ENCODE measurements around the gene TRAP1.

Gene TRAP1

GRCh38 chr16:3754772-3755171, 37.4 kb upstream of the TRAP1 start:
- Histone ChIP-seq H4K20me1 (ENCODE audit: low read depth, low read length) (no peaks in the 10 kb centered on the region), H3K9me2 (replicated peaks; ENCODE audit: insufficient read depth, low read length) (no peaks in the 10 kb centered on the region), H2AFZ (ENCODE audit: low read depth, low read length, severe bottlenecking) (no peak overlapping the region), H3K4me3 (ENCODE audit: insufficient read depth, low read length, poor library complexity, severe bottlenecking) (no peak overlapping the region), H3K36me3 (ENCODE audit: low read length) (peaks cover 30% of the 10 kb centered on the region; the same call in 1 of the 2 replicates), H3K27ac (ENCODE audit: low read depth, low read length) (no peak overlapping the region), H3K4me2 (ENCODE audit: low read depth, low read length, poor library complexity, severe bottlenecking) (no peak overlapping the region), H3K9ac (ENCODE audit: low read length) (no peak overlapping the region), H3K79me2 (ENCODE audit: insufficient read depth, low read length) (no peaks in the 10 kb centered on the region; the same call in 1 of the 2 replicates), H3K9me3 (ENCODE audit: insufficient read depth, low read length) (no peaks in the 10 kb centered on the region), H3K27me3 (ENCODE audit: low read length) (no peaks in the 10 kb centered on the region), H3F3A (ENCODE audit: insufficient read depth) (no peaks in the 10 kb centered on the region; the same call in 1 of the 2 replicates)
- no peak for TF ChIP-seq EZH2phosphoT487 (conservative IDR thresholded peaks at IDR 0.05; ENCODE audit: low read length)
- TF ChIP-seq, protein P1, sequence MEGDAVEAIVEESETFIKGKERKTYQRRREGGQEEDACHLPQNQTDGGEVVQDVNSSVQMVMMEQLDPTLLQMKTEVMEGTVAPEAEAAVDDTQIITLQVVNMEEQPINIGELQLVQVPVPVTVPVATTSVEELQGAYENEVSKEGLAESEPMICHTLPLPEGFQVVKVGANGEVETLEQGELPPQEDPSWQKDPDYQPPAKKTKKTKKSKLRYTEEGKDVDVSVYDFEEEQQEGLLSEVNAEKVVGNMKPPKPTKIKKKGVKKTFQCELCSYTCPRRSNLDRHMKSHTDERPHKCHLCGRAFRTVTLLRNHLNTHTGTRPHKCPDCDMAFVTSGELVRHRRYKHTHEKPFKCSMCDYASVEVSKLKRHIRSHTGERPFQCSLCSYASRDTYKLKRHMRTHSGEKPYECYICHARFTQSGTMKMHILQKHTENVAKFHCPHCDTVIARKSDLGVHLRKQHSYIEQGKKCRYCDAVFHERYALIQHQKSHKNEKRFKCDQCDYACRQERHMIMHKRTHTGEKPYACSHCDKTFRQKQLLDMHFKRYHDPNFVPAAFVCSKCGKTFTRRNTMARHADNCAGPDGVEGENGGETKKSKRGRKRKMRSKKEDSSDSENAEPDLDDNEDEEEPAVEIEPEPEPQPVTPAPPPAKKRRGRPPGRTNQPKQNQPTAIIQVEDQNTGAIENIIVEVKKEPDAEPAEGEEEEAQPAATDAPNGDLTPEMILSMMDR (IDR thresholded peaks at IDR 0.05; ENCODE audit: insufficient read depth, low read length, poor library complexity, severe bottlenecking) = no peak

- Histone ChIP-seq H4K20me1 (ENCODE audit: low read depth, low read length) (no peaks in the 10 kb centered on the region; the same call in 1 of the 2 replicates), H3K27me3 (ENCODE audit: low read length) (no peaks in the 10 kb centered on the region), H3K9me2 (replicated peaks; ENCODE audit: insufficient read depth, low read length) (no peaks in the 10 kb centered on the region), H3K4me3 (ENCODE audit: insufficient read depth, low read length, poor library complexity, severe bottlenecking) (no peak overlapping the region), H2AFZ (ENCODE audit: low read depth, low read length, severe bottlenecking) (no peak overlapping the region), H3K27ac (ENCODE audit: low read depth, low read length) (no peak overlapping the region), H3K79me2 (ENCODE audit: insufficient read depth, low read length) (no peaks in the 10 kb centered on the region; the same call in 1 of the 2 replicates), H3K9ac (ENCODE audit: low read length) (no peak overlapping the region), H3K36me3 (ENCODE audit: low read length) (peaks cover 35% of the 10 kb centered on the region; the same call in 1 of the 2 replicates), H3K9me3 (ENCODE audit: insufficient read depth, low read length) (no peaks in the 10 kb centered on the region), H3F3A (ENCODE audit: insufficient read depth) (no peaks in the 10 kb centered on the region; the same call in 1 of the 2 replicates), H3K4me2 (ENCODE audit: low read depth, low read length, poor library complexity, severe bottlenecking) (no peak overlapping the region)
- TF ChIP-seq EZH2phosphoT487 (conservative IDR thresholded peaks at IDR 0.05; ENCODE audit: low read length) = no peak
- TF ChIP-seq, protein P1 (IDR thresholded peaks at IDR 0.05; ENCODE audit: insufficient read depth, low read length, poor library complexity, severe bottlenecking) = no peak
Measured at GRCh38 chr16:3754081-3754703, 36.9 kb upstream of the TRAP1 start.

DNA sequence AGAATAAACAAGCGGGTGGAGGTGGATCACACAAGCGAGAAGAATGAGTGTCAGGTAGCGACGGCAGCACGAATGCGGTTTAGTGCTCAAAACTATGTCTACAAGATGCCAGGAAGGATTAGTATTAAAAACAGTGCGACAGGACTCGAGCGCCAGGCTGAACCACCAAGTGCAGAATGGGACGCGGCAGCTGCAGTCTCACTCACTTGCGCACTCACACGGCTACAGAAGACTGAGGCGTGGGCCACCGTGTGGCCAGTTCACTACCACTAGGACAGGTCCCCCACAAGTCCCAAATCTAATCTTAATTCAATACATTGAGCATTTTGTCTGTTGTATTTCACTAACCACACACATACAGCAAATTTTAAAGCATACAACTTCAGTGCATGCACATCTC, 35.7 kb upstream of the TRAP1 start:
- no peak overlapping the region for H2AFZ ChIP-seq (ENCODE audit: low read depth, low read length, severe bottlenecking)
- no peak overlapping the region for H3K4me2 ChIP-seq (ENCODE audit: low read depth, low read length, poor library complexity, severe bottlenecking)
- TF ChIP-seq, protein P1 (IDR thresholded peaks at IDR 0.05; ENCODE audit: insufficient read depth, low read length, poor library complexity, severe bottlenecking) = no peak
- TF ChIP-seq EZH2phosphoT487 (conservative IDR thresholded peaks at IDR 0.05; ENCODE audit: low read length) = no peak
- no peak overlapping the region for H3K9ac ChIP-seq (ENCODE audit: low read length)
- H3K4me3 ChIP-seq (ENCODE audit: insufficient read depth, low read length, poor library complexity, severe bottlenecking) = no peak overlapping the region
- H3K9me2 ChIP-seq (replicated peaks; ENCODE audit: insufficient read depth, low read length) = no peaks in the 10 kb centered on the region
- H3F3A ChIP-seq (ENCODE audit: insufficient read depth) = no peaks in the 10 kb centered on the region; the same call in 1 of the 2 replicates
- no peaks in the 10 kb centered on the region for H3K9me3 ChIP-seq (ENCODE audit: insufficient read depth, low read length)
- peaks cover 29% of the 10 kb centered on the region; the same call in 1 of the 2 replicates for H3K36me3 ChIP-seq (ENCODE audit: low read length)
- H3K27ac ChIP-seq (ENCODE audit: low read depth, low read length) = no peak overlapping the region
- H3K79me2 ChIP-seq (ENCODE audit: insufficient read depth, low read length) = no peaks in the 10 kb centered on the region
- H4K20me1 ChIP-seq (ENCODE audit: low read depth, low read length) = no peaks in the 10 kb centered on the region; the same call in 1 of the 2 replicates
- H3K27me3 ChIP-seq (ENCODE audit: low read length) = no peaks in the 10 kb centered on the region
